Measurements from ENCODE around the gene LYZ.

LYZ gene

GRCh38 chr12:69328426-69328825 lies 19.8 kb upstream of the LYZ start:
- 82% methylated on average over 2 of the region's 3 CpGs; no CpG with 5 or more reads in 1 of the 2 experiments for WGBS, 2 experiments
- H3K4me3 ChIP-seq (ENCODE audit: insufficient read depth, low read depth, low read length), result no peak overlapping the region
- no peaks in the 10 kb centered on the region for H3K36me3 ChIP-seq (ENCODE audit: control insufficient read depth, insufficient read depth, low read length)

GRCh38 chr12:69329669-69330428 lies 18.3 kb upstream of the LYZ start:
- H3K36me3 ChIP-seq (ENCODE audit: control insufficient read depth, insufficient read depth, low read length), result no peaks in the 10 kb centered on the region
- no peak overlapping the region for H3K4me3 ChIP-seq (ENCODE audit: insufficient read depth, low read depth, low read length)
- H3K27me3 ChIP-seq (ENCODE audit: control insufficient read depth, insufficient read depth, low read length, poor library complexity, severe bottlenecking), result no peaks in the 10 kb centered on the region
- WGBS, 2 experiments, result 87 to 91% methylated on average over 8 of the region's 8 CpGs
- H3K9me3 ChIP-seq (ENCODE audit: control insufficient read depth, low read length), result no peaks in the 10 kb centered on the region
- H3K4me1 ChIP-seq (ENCODE audit: control insufficient read depth, insufficient read depth, low read length), result peaks cover 7% of the 10 kb centered on the region
- H3K27ac ChIP-seq (ENCODE audit: insufficient read depth, low read depth, low read length, poor library complexity, severe bottlenecking), result no peak overlapping the region

More at GRCh38 chr12:69328426-69328825, 19.8 kb upstream of the LYZ start:
- H3K27me3 ChIP-seq (ENCODE audit: control insufficient read depth, insufficient read depth, low read length, poor library complexity, severe bottlenecking), result no peaks in the 10 kb centered on the region
- no peak overlapping the region for H3K27ac ChIP-seq (ENCODE audit: insufficient read depth, low read depth, low read length, poor library complexity, severe bottlenecking)
- H3K4me1 ChIP-seq (ENCODE audit: control insufficient read depth, insufficient read depth, low read length), result peaks cover 7% of the 10 kb centered on the region
- H3K9me3 ChIP-seq (ENCODE audit: control insufficient read depth, low read length), result no peaks in the 10 kb centered on the region

GRCh38 chr12:69330475-69331473 lies 17.4 kb upstream of the LYZ start:
- Histone ChIP-seq H3K9me3 (ENCODE audit: control insufficient read depth, low read length) (no peaks in the 10 kb centered on the region), H3K27me3 (ENCODE audit: control insufficient read depth, insufficient read depth, low read length, poor library complexity, severe bottlenecking) (no peaks in the 10 kb centered on the region), H3K27ac (ENCODE audit: insufficient read depth, low read depth, low read length, poor library complexity, severe bottlenecking) (no peak overlapping the region), H3K36me3 (ENCODE audit: control insufficient read depth, insufficient read depth, low read length) (no peaks in the 10 kb centered on the region), H3K4me1 (ENCODE audit: control insufficient read depth, insufficient read depth, low read length) (peaks cover 7% of the 10 kb centered on the region), H3K4me3 (ENCODE audit: insufficient read depth, low read depth, low read length) (no peak overlapping the region)
- WGBS, 2 experiments, result 15 to 26% methylated on average over 15 to 18 of the region's 18 CpGs

GRCh38 chr12:69331519-69331908 lies 16.7 kb upstream of the LYZ start:
- Histone ChIP-seq H3K36me3 (ENCODE audit: control insufficient read depth, insufficient read depth, low read length) (no peaks in the 10 kb centered on the region), H3K9me3 (ENCODE audit: control insufficient read depth, low read length) (no peaks in the 10 kb centered on the region), H3K4me1 (ENCODE audit: control insufficient read depth, insufficient read depth, low read length) (peaks cover 7% of the 10 kb centered on the region), H3K27ac (ENCODE audit: insufficient read depth, low read depth, low read length, poor library complexity, severe bottlenecking) (no peak overlapping the region), H3K4me3 (ENCODE audit: insufficient read depth, low read depth, low read length) (no peak overlapping the region), H3K27me3 (ENCODE audit: control insufficient read depth, insufficient read depth, low read length, poor library complexity, severe bottlenecking) (no peaks in the 10 kb centered on the region)
- 71 to 76% methylated on average over 7 of the region's 7 CpGs for WGBS, 2 experiments

GRCh38 chr12:69331909-69332684 lies 16.1 kb upstream of the LYZ start:
- 85 to 87% methylated on average over 19 to 20 of the region's 20 CpGs for WGBS, 2 experiments
- Histone ChIP-seq H3K27me3 (ENCODE audit: control insufficient read depth, insufficient read depth, low read length, poor library complexity, severe bottlenecking) (no peaks in the 10 kb centered on the region), H3K4me3 (ENCODE audit: insufficient read depth, low read depth, low read length) (no peak overlapping the region), H3K27ac (ENCODE audit: insufficient read depth, low read depth, low read length, poor library complexity, severe bottlenecking) (no peak overlapping the region), H3K36me3 (ENCODE audit: control insufficient read depth, insufficient read depth, low read length) (no peaks in the 10 kb centered on the region), H3K4me1 (ENCODE audit: control insufficient read depth, insufficient read depth, low read length) (peaks cover 7% of the 10 kb centered on the region), H3K9me3 (ENCODE audit: control insufficient read depth, low read length) (no peaks in the 10 kb centered on the region)

GRCh38 chr12:69332815-69333358 lies 15.3 kb upstream of the LYZ start:
- H3K27ac ChIP-seq (ENCODE audit: insufficient read depth, low read depth, low read length, poor library complexity, severe bottlenecking), result no peak overlapping the region
- no peaks in the 10 kb centered on the region for H3K9me3 ChIP-seq (ENCODE audit: control insufficient read depth, low read length)
- H3K36me3 ChIP-seq (ENCODE audit: control insufficient read depth, insufficient read depth, low read length), result no peaks in the 10 kb centered on the region
- WGBS, 2 experiments, result 90 to 91% methylated on average over 6 of the region's 6 CpGs
- no peaks in the 10 kb centered on the region for H3K27me3 ChIP-seq (ENCODE audit: control insufficient read depth, insufficient read depth, low read length, poor library complexity, severe bottlenecking)
- H3K4me3 ChIP-seq (ENCODE audit: insufficient read depth, low read depth, low read length), result no peak overlapping the region
- peaks cover 7% of the 10 kb centered on the region for H3K4me1 ChIP-seq (ENCODE audit: control insufficient read depth, insufficient read depth, low read length)

GRCh38 chr12:69334158-69334557 lies 14.0 kb upstream of the LYZ start:
- Histone ChIP-seq H3K27ac (ENCODE audit: insufficient read depth, low read depth, low read length, poor library complexity, severe bottlenecking) (no peak overlapping the region), H3K9me3 (ENCODE audit: control insufficient read depth, low read length) (no peaks in the 10 kb centered on the region), H3K36me3 (ENCODE audit: control insufficient read depth, insufficient read depth, low read length) (no peaks in the 10 kb centered on the region), H3K4me3 (ENCODE audit: insufficient read depth, low read depth, low read length) (no peak overlapping the region), H3K4me1 (ENCODE audit: control insufficient read depth, insufficient read depth, low read length) (peaks cover 7% of the 10 kb centered on the region), H3K27me3 (ENCODE audit: control insufficient read depth, insufficient read depth, low read length, poor library complexity, severe bottlenecking) (no peaks in the 10 kb centered on the region)

- H3K4me3 ChIP-seq (ENCODE audit: insufficient read depth, low read depth, low read length), result no peak overlapping the region
- no peaks in the 10 kb centered on the region for H3K27me3 ChIP-seq (ENCODE audit: control insufficient read depth, insufficient read depth, low read length, poor library complexity, severe bottlenecking)
- H3K4me1 ChIP-seq (ENCODE audit: control insufficient read depth, insufficient read depth, low read length), result no peaks in the 10 kb centered on the region
- H3K9me3 ChIP-seq (ENCODE audit: control insufficient read depth, low read length), result no peaks in the 10 kb centered on the region
- H3K36me3 ChIP-seq (ENCODE audit: control insufficient read depth, insufficient read depth, low read length), result no peaks in the 10 kb centered on the region
- WGBS, 2 experiments, result 100% methylated on average over 1 of the region's 2 CpGs; no CpG with 5 or more reads in 1 of the 2 experiments
- no peak overlapping the region for H3K27ac ChIP-seq (ENCODE audit: insufficient read depth, low read depth, low read length, poor library complexity, severe bottlenecking)
These were observed 10.7 kb upstream of the LYZ start for GRCh38 chr12:69337311-69338090.

- no peaks in the 10 kb centered on the region for H3K36me3 ChIP-seq (ENCODE audit: control insufficient read depth, insufficient read depth, low read length)
- no peak overlapping the region for H3K4me3 ChIP-seq (ENCODE audit: insufficient read depth, low read depth, low read length)
- no peaks in the 10 kb centered on the region for H3K9me3 ChIP-seq (ENCODE audit: control insufficient read depth, low read length)
- no peaks in the 10 kb centered on the region for H3K4me1 ChIP-seq (ENCODE audit: control insufficient read depth, insufficient read depth, low read length)
- H3K27me3 ChIP-seq (ENCODE audit: control insufficient read depth, insufficient read depth, low read length, poor library complexity, severe bottlenecking), result no peaks in the 10 kb centered on the region
- H3K27ac ChIP-seq (ENCODE audit: insufficient read depth, low read depth, low read length, poor library complexity, severe bottlenecking), result no peak overlapping the region
- WGBS, 2 experiments, result 97 to 100% methylated on average over 1 to 3 of the region's 3 CpGs
These were observed 9.9 kb upstream of the LYZ start for GRCh38 chr12:69338120-69338859.

Data from ectodermal cell (in vitro differentiated cells).